KOPT-K1 (cell line): ENCODE results near the gene RASA3.

Source experiments
- H3K27ac ChIP-seq: fragments of 200-600 bp; sonication (generic); 2 replicates; pipeline ENCODE4 v1.5.1; 2016; ENCODE audit warnings: antibody characterized with exemption, mild to moderate bottlenecking, low read depth, low read length; ENCODE audit not compliant: poor library complexity, severe bottlenecking
- H3K36me3 ChIP-seq: fragments of 200-600 bp; sonication (generic); 2 replicates; pipeline ENCODE4 v1.5.1; 2017; ENCODE audit warnings: antibody characterized with exemption, mild to moderate bottlenecking, low read length, moderate library complexity; ENCODE audit not compliant: insufficient read depth
- H3K9me3 ChIP-seq: fragments of 200-600 bp; sonication (generic); 2 replicates; pipeline ENCODE4 v1.5.1; 2017; ENCODE audit warnings: antibody characterized with exemption, low read length, mild to moderate bottlenecking; ENCODE audit not compliant: insufficient read depth, poor library complexity, severe bottlenecking

The RASA3 gene

DNA sequence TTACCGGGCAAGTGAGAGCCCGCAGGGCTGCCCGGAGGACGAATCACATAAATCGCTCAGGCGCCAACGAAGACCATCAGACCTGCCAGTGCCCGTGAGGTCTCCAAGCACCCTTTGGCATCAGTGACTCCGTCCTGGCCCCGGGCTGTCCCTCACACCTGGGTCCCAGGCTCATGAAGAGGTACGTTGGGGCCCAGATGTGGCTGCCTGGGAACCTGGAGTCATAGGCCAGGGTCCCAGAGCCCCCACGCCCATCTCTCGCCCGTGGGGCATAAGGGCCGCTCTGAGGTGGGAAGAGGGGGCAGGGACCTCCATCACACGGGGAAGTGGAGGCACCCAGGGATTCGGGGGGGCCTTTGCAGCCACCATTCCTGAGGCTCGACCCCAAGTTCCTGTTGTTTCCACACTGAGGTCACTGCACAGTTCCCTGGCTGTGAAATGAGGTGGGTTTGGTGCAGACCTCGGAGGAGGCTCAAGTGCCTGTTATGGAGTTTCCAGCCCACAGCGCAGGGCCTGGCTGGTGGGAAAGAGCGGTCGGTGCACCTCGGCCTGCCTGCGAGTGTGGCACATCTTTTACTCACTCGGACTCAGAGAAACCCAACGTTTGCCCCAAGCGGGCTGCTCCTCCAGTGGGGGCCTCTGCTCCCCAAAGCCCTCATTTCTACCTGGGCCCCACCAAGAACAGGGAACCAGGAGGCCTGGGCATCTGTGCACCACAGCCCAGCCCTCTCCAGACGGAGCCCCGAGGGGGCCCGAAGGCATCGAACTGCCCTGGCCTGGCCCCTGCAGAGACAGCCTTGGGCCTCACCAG lies 122.6 kb downstream of the RASA3 start:
- H3K27ac ChIP-seq: no peak overlapping the region

DNA sequence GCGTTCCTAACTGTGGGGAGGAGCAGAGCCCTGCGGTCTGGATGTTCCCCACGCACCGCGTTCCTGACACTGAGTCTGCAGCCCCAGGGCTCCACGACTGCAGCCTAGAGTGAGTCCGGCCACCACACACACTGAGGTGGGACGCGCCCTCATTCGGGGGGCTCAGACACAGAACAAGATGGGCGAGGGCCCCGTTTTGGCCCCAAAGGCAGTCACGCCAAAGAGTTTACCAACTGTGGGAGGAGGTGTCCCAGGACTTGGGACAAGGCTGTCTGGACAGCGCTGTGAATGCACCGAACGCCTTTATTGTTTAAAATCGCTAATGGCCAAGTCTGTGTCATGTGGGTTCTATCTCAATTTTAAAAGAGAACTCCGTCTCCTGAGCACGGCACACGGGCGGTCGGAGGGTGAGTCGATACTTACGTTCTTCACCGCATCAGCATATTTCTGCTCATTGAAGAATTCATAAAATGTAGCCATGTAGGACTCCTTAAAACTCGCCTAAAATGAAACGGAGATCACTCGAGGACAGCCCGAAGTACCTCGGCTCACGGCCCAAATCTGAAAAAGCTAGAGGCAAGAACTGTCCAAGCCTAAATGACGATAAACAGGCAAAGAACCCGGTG lies 123.3 kb downstream of the RASA3 start:
- Histone ChIP-seq H3K27ac (no peak overlapping the region), H3K36me3 (peaks cover 52% of the 10 kb centered on the region), H3K9me3 (no peaks in the 10 kb centered on the region)

More for the DNA sequence above, 122.6 kb downstream of the RASA3 start:
- H3K9me3 ChIP-seq: no peaks in the 10 kb centered on the region
- peaks cover 55% of the 10 kb centered on the region for H3K36me3 ChIP-seq

DNA sequence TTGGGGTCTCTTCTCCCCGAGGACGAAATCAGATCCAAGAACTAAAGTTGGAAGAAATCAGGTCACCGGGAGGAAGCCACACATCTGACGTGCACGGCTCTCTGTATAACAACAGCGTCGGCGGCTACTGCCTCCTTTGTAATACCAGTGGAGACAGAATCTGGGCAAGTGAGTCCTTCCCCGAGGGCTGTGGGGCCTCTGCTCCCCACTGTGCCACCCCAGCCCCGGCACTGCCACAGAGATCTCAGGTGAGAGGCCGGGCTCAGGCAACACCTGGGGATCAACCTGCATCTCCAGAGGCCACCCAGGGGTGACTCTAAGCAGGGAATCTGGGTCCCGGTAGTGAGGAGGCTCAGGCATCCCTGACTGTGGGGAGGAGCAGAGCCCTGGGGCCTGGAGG lies 124.9 kb downstream of the RASA3 start:
- H3K9me3 ChIP-seq: no peaks in the 10 kb centered on the region
- H3K27ac ChIP-seq: no peak overlapping the region
- peaks cover 48% of the 10 kb centered on the region for H3K36me3 ChIP-seq

DNA sequence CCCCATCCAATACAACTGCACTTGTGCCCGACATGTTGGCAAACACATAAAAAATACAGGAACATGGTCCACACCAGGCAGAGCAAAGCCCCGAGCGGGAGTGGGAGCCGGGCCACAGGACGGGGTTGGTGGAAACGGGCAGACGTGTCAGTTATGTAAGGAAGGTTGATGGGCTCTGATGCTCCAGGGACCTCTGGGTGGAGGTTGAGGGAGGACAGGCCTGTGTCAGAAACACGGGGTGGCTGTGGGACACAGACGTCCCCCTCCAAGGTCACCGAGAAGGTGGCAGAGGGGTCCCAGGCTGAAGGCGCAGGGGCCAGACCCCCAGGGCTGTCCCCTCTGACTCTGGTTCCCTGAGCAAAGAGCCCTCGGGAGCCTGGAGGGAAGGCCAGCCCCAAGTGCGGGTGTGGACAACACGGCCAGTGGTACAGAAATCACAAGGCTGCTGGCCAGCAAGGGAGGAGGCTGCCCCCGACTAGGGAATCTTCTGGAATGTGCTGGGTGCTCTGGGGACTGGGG lies 127.2 kb downstream of the RASA3 start:
- Histone ChIP-seq H3K36me3 (peaks cover 37% of the 10 kb centered on the region), H3K27ac (no peak overlapping the region), H3K9me3 (no peaks in the 10 kb centered on the region)

DNA sequence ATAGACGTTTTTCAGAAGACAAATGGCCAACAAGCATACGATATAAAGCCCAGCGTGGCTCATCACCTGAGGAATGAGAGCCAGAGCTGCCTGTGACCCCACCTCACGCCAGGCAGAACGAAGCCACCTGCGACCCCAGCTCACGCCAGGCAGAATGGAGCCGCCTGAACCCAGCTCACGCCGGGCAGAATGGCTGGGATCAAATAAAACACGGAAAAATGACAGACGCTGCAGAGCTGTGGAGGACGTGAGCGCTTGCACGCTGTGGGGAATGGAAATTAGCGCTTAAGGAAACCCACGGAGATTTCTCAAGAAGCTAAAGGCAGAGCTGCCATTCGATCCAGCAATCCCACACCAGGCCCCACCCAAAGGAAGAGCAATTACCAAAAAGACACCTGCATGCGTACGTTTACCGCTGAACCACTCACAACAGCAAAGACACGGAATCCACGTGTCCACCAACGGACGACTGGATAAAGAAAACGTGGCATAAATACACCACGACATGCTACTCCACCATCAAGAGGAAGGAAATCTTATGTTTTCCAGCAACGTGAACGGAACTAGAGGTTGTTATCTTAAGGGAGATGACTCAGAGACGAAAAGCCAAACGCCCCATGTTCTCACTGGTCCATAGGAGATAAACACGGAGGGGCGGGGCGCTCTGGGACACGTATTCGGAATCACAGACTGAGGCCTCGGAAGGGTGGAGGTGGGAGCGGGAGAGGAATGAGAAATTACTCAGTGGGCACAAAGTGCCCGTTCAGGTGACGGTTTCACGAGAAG lies 127.8 kb downstream of the RASA3 start:
- Histone ChIP-seq H3K27ac (no peak overlapping the region), H3K36me3 (peaks cover 30% of the 10 kb centered on the region), H3K9me3 (no peaks in the 10 kb centered on the region)

DNA sequence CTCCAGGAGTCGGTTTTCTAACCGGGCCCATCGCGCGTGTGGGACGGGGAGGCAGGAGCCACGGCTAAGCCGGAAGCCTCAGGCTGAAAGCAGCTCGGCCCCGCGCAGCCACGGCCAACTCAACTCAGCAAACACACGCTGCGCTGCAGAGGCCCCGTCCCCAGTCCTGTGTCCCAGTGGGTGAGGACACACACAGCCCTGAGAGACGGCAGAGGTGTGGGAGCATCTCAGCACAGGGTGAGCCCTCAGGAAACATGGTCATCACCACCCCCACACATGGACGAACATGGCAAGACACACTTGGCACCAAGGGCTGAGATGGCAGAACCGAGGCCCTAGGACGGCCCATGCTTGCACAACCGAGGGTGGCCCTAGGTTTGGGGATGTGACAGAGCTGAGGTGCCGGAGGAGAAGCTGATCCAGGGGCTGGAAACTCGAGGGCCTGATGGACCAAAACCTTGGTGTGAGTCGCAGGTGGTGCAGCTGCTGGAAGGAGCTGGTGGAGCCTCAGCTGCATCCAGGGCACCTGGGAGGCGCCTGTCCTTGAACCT lies 129.6 kb downstream of the RASA3 start:
- Histone ChIP-seq H3K27ac (no peak overlapping the region), H3K36me3 (peaks cover 33% of the 10 kb centered on the region), H3K9me3 (no peaks in the 10 kb centered on the region)

DNA sequence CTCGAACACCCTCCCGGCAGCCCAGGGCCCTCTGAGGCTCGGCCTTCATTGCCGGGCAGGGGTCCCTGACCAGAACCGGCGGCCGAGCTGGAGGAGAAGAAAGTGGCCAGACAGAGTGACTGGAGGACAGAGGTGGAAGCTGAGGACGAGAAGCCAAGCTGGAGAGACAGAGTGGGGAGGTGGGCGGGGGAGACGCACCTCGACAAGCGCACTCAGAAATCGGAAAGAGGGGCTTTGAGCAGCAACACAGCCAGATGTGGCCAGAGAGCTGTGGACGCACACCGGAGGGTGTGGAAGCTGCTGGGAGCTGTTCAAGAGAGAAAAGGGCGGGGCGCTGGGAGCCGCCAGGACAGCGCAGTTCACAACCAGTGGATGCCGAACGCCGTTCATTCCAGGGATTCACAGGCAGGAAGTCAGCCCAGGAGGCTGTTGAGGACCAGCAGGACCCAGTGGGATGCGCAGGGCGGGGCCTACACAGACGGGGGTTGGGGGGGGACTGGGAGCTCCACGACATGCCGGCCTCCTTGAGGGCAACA lies 130.3 kb downstream of the RASA3 start:
- H3K36me3 ChIP-seq: peaks cover 36% of the 10 kb centered on the region

DNA sequence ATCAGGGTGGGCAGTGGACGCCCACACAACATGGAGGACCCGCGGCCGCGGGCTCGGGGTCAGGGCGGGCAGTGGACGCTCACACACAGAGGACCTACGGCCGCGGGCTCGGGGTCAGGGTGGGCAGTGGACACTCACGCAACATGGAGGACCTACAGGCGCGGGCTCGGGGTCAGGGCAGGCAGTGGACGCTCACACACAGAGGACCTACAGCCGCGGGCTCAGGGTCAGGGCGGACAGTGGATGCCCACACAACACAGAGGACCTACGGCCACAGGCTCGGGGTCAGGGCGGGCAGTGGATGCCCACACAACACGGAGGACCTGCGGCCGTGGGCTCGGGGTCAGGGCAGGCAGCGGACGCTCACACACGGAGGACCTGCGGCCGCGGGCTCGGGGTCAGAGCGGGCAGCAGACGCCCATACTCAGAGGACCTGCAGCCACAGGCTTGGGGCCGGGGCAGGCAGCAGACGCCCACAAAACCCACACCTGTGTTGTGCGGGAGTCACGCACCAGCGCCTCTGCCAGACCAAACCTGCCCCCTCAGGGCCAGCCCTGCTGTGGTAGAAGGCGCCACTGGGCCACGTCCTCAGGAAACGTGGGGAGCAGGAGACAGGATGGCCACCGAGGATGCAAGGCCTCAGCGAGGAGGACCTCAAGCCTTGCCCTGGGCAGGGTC lies 131.0 kb downstream of the RASA3 start:
- Histone ChIP-seq H3K27ac (no peak overlapping the region), H3K36me3 (peaks cover 42% of the 10 kb centered on the region), H3K9me3 (no peaks in the 10 kb centered on the region)

More for the DNA sequence above, 130.3 kb downstream of the RASA3 start:
- no peak overlapping the region for H3K27ac ChIP-seq
- H3K9me3 ChIP-seq: no peaks in the 10 kb centered on the region

DNA sequence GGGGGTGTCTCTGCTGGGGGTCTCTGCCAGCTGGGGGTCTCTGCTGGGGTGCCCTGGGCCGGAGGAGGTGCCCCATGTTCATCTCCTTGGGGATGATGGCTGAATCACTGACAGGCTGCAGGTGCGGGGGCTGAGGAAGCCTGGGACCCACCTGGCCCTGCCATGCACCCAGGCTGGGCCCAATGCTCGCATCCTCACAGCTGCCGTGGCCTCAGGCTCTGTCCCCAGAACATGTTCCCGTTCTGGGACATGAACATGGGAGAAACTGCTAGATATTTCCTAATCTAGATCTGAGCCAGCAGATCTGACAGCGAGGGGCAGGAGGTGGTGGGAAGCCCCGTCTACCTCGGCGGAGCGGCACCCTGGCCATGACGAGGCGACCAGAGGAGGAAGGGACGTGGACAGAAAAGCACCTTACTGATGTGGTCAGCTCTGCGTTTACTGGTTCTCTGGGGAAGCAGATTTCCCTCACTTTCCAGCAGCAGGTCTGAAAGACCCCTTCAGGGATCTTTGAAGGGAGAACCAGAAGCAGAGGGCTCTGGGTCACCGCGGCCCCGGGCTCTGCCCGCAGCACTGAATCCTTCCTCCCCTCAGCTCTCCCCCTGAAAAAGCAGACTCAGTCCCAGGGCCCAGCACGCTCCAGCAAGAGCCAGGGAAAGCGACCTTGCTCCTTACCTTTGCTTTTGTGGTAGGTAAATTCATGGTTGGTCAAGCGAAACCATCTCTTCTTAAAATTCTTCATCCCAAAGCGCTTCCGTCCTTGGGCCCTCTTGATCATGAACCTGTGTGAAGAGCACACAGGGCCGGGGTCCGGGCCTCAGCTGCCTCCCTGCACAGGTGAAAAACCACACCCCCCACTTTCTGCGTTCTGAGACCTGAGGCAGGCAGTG lies 132.0 kb downstream of the RASA3 start:
- peaks cover 49% of the 10 kb centered on the region for H3K36me3 ChIP-seq
- H3K27ac ChIP-seq: no peak overlapping the region
- no peaks in the 10 kb centered on the region for H3K9me3 ChIP-seq

DNA sequence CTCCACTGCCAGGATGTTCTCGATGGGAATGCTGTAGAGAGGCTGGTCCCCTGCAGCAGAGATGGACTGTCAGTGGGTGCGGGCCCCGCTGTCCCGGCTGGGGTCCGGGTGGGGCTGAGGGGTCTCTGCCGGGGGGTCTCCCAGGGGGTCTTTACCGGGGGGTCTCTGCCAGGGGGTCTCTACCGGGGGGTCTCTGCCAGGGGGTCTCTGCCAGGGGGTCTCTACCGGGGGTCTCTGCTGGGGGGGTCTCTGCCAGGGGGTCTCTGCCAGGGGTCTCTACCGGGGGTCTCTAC lies 132.9 kb downstream of the RASA3 start:
- Histone ChIP-seq H3K36me3 (peaks cover 49% of the 10 kb centered on the region), H3K27ac (no peak overlapping the region), H3K9me3 (no peaks in the 10 kb centered on the region)

DNA sequence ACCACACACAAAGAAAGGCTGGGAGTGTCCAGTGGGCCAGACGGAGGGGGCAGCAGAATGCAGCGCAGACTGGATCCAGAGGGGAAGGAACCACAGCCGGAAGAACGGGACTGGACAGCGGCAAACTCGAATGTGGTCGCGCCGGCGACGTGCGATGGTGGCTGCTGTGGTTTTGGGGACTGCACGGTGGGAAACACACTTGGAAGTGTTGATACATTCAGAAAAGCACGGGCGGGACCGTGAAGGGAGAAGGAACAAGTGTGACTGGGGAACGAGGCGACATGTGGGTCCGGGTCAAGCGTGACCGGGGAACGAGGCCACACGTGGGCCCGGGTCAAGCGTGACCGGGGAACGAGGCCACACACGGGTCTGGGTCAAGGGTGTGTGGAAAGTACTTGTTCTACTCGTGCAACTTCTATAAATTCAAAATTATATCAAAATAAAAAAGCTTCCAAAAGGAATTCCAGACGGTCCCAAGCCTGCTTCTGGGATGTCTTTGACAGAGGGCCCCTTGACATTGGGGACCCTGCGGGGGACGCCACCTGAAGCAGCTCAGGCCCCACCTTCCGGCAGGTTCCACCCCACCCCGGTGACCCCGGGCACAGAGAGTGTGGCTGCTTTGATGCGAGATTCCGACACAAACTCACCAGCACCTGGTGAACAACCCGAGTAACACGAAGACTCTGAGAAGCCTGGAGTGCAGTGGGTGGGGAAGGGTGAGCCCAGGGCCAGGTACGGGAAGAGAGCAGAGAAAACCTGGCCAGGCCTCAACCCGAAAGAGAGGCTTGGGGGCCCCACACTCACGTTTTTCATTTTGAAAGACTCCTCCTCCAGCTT lies 133.4 kb downstream of the RASA3 start:
- no peak overlapping the region for H3K27ac ChIP-seq
- H3K36me3 ChIP-seq: peaks cover 48% of the 10 kb centered on the region

DNA sequence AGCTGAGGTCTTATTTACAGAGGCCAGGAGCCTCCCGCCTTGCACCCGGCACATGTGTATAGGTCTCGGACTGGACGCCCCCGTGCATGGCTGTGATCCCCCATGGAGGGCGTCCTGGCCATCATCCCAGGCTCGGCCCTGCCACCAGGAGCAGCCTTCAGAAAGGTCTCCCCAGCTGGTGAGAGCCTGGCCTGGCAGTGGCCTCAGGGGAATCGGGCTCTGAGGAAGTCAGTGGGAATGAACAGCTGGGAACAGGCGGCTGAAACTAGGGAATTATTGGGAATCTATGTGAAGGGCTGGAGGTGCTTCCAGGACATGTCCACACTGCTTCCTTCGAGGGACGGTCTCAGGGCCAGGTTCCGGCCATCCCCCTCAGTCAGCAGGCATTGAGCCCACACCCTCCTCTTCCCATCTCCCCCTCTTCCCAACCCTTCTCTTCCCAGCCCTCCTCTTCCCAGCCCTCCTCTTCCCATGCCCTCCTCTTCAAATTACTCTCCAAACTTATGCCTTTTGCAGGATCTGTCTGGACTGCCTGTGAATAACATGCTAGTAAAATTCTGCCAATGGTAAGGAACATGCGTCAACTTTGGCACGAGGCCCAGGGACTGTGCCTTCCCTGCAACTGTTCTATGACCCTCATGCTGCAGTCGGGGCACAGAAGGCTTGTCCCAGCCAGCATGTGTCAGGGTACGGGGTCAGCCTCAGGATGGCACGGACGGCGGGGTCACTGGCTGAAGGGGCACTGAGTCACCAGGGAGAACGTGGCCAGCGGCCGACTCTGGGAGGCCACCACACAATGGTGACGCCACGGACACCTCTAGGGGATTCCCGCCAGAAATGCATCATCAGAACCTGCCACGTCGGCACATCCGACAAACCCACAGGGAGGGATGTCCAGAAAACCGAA lies 134.3 kb downstream of the RASA3 start:
- Histone ChIP-seq H3K27ac (no peak overlapping the region), H3K9me3 (no peaks in the 10 kb centered on the region)

More for the DNA sequence above, 133.4 kb downstream of the RASA3 start:
- no peaks in the 10 kb centered on the region for H3K9me3 ChIP-seq

More for the DNA sequence above, 134.3 kb downstream of the RASA3 start:
- H3K36me3 ChIP-seq: peaks cover 48% of the 10 kb centered on the region
